GM12878 (cell line): ENCODE measurements around the gene CNTLN. TPM values are rescaled to one million over a fixed set of nuclear protein-coding genes. Genes with fewer than 3 reads are reported as not detected.

Experiments
- ATAC-seq: fragments of 200-7000 bp; cut with Tn5 transposase; 3 replicates; pipeline ENCODE4 v1.9.1; 2020; ENCODE audit warnings: mild to moderate bottlenecking, moderate library complexity
- BruUV-seq: library from RNA; stranded (reverse); fragments of 400-500 nt; replicated peaks from 2 replicates; lab custom pipeline; 2021; lab: Mats Ljungman, UMichigan
- CTCF ChIA-PET: fragments of 300-600 bp; sonication (Branson Sonifier 250); formaldehyde crosslinking; extraction: SDS; loops from one replicate; lab custom pipeline; 2021; ENCODE audit warnings: inconsistent platforms; lab: Yijun Ruan, JAX
- POLR2A ChIA-PET: fragments of 350-600 bp; formaldehyde crosslinking; extraction: SDS; loops from one replicate; lab custom pipeline; 2021; ENCODE audit warnings: inconsistent platforms; lab: Charles Lee
- RAD21 ChIA-PET: fragments of 300-600 bp; sonication (Branson Sonifier 250); formaldehyde crosslinking; loops from one replicate; lab custom pipeline; 2023; ENCODE audit warnings: antibody characterized with exemption; ENCODE audit not compliant: unreplicated experiment; lab: Charles Lee
- SMC1A ChIA-PET: fragments of 300-600 bp; sonication (Branson Sonifier 250); formaldehyde crosslinking; loops from one replicate; lab custom pipeline; 2023; ENCODE audit not compliant: unreplicated experiment, uncharacterized antibody; lab: Charles Lee
- DNase-seq: peaks from one replicate; pipeline ENCODE4 v3.0.0-alpha.2; 2011; ENCODE audit warnings: low read depth, low spot score
- FAIRE-seq: peaks from 3 replicates; lab custom pipeline; 2011; peaks lifted over from hg19 to GRCh38; lab: Jason Lieb, UNC
- H2AFZ ChIP-seq: 2 replicates; pipeline ENCODE4 v1.6.0; 2011; ENCODE audit warnings: low read depth, low read length, control low read depth; ENCODE audit not compliant: control insufficient read depth
- H3K27ac ChIP-seq: 2 replicates; pipeline ENCODE4 v1.5.1; 2011; ENCODE audit warnings: control low read depth; ENCODE audit not compliant: control insufficient read depth, insufficient read depth
- H3K27me3 ChIP-seq, 2 experiments: replicated peaks in 1 of 2; 2 replicates each; pipeline versions ENCODE4 v1.6.0 to v1.6.1; 2011; ENCODE audit warnings: low read length in 1 of 2; ENCODE audit not compliant: control insufficient read depth in 2 of 2, insufficient read depth in 2 of 2
- H3K36me3 ChIP-seq, 2 experiments: 2 replicates each; pipeline ENCODE4 v1.5.1; 2011; ENCODE audit warnings: low read length in 1 of 2; ENCODE audit not compliant: control insufficient read depth in 2 of 2, insufficient read depth in 2 of 2
- H3K4me1 ChIP-seq: 2 replicates; pipeline ENCODE4 v1.6.1; 2011; ENCODE audit warnings: mild to moderate bottlenecking, low read length, moderate library complexity, mixed read lengths; ENCODE audit not compliant: control insufficient read depth, insufficient read depth
- H3K4me2 ChIP-seq: 2 replicates; pipeline ENCODE4 v1.6.0; 2011; ENCODE audit warnings: control low read depth; ENCODE audit not compliant: control insufficient read depth, insufficient read depth
- H3K4me3 ChIP-seq: fragments of 200-600 bp; sonication (generic); 2 replicates; pipeline ENCODE4 v1.5.1; 2016
- H3K79me2 ChIP-seq: 2 replicates; pipeline ENCODE4 v1.6.0; 2011; ENCODE audit warnings: low read length; ENCODE audit not compliant: control insufficient read depth, insufficient read depth
- H3K9ac ChIP-seq: 2 replicates; pipeline ENCODE4 v1.8.0; 2011; ENCODE audit warnings: low read length, control low read depth, mixed read lengths; ENCODE audit not compliant: control insufficient read depth, insufficient read depth
- H3K9me3 ChIP-seq: replicated peaks from 3 replicates; pipeline ENCODE4 v1.5.1; 2011; ENCODE audit warnings: mild to moderate bottlenecking, low read length; ENCODE audit not compliant: control insufficient read depth, insufficient read depth
- H4K20me1 ChIP-seq: 2 replicates; pipeline ENCODE4 v1.6.0; 2011; ENCODE audit not compliant: control insufficient read depth, insufficient read depth
- CREM ChIP-seq: IDR thresholded peaks from 2 replicates; pipeline ENCODE4 v1.6.1; 2014; ENCODE audit warnings: antibody characterized with exemption, low read depth
- DPF2 ChIP-seq: fragments of 450-650 bp; IDR thresholded peaks from 2 replicates; pipeline ENCODE4 v1.6.1; 2017; ENCODE audit warnings: mild to moderate bottlenecking
- EGR1 ChIP-seq, 2 experiments: IDR thresholded peaks; 1 replicate in 1 of 2; 2 replicates in 1 of 2; pipeline ENCODE4 v1.6.1; 2011 to 2012; ENCODE audit warnings: low read depth in 2 of 2, low read length in 2 of 2, borderline replicate concordance in 1 of 2, mild to moderate bottlenecking in 1 of 2, moderate library complexity in 1 of 2
- JUND ChIP-seq: IDR thresholded peaks from 2 replicates; pipeline ENCODE4 v1.6.1; 2012; ENCODE audit warnings: low read depth, mild to moderate bottlenecking, low read length, improper control_type of control experiment, moderate library complexity
- MTA2 ChIP-seq: fragments of 450-650 bp; IDR thresholded peaks from 2 replicates; pipeline ENCODE4 v1.6.1; 2016; ENCODE audit warnings: low read depth, mild to moderate bottlenecking, moderate library complexity
- RAD21 ChIP-seq: IDR thresholded peaks from 2 replicates; pipeline ENCODE4 v1.6.1; 2011; ENCODE audit warnings: mild to moderate bottlenecking, low read depth, low read length, moderate library complexity; ENCODE audit not compliant: insufficient read depth
- RB1 ChIP-seq: fragments of 450-650 bp; formaldehyde crosslinking; IDR thresholded peaks from 2 replicates; pipeline ENCODE4 v1.6.1; 2017; ENCODE audit warnings: mild to moderate bottlenecking, borderline replicate concordance
- TARDBP ChIP-seq: IDR thresholded peaks from 2 replicates; pipeline ENCODE4 v1.6.1; 2016; ENCODE audit warnings: borderline replicate concordance
- WGBS: methylation state at CpG from one replicate; pipeline ENCODE4 v1.1.6; 2016; ENCODE audit warnings: low lambda C conversion rate; ENCODE audit not compliant: insufficient replicate concordance, insufficient coverage; ENCODE audit errors: missing lambda C conversion rate; 5-methylcytosine and 5-hydroxymethylcytosine counted together
- in situ Hi-C: fragments of 300-500 bp; cut with MboI; formaldehyde crosslinking; loops from 9 replicates; pipeline ENCODE4 v1.14.3; 2018; ENCODE audit warnings: mixed read lengths
- intact Hi-C: fragments of 100-400 bp; cut with micrococcal nuclease; formaldehyde crosslinking; loops from one replicate; pipeline ENCODE4 v1.14.2; 2022; ENCODE audit not compliant: unreplicated experiment
- polyA plus RNA-seq, 11 experiments: library from polyadenylated mRNA; depleted of rRNA in 4 of 11; unstranded in 6 of 11; stranded (reverse) in 5 of 11; fragments of >200 nt; fragmentation: Nextera tagmentation in 4 of 11; fragmentation: Illumina TruSeq in 1 of 11; extraction: Ambion mirVana in 4 of 11; extraction: Trizol in 1 of 11; gene quantifications; 1 replicate in 1 of 11; 2 replicates in 10 of 11; pipeline versions ENCODE4 v1.2.1 to v1.2.3, GENCODE V29; 2011 to 2016; ENCODE audit warnings: inconsistent platforms in 2 of 11, missing spikeins in 2 of 11, low read depth in 1 of 11
- total RNA-seq, 4 experiments: library from RNA; depleted of rRNA in 3 of 4; stranded (reverse); fragments of >200 nt in 3 of 4; fragmentation: Illumina TruSeq in 1 of 4; extraction: Trizol in 1 of 4; gene quantifications; 2 replicates each; pipeline versions ENCODE4 v1.2.1 to v1.2.3, GENCODE V29; 2013 to 2021
- TF ChIP-seq, protein P1 (sequence below): IDR thresholded peaks from 2 replicates; pipeline ENCODE4 v1.6.1; 2011; ENCODE audit warnings: low read depth, low read length, improper control_type of control experiment, borderline replicate concordance

Gene CNTLN
- total and polyA plus RNA-seq, 10 of the 15 experiments (the other 5 are each of a cell fraction or from before 2014, with no cell fraction given) = 0.01 to 7.0 (median 0.03) TPM; not detected in 4

DNA sequence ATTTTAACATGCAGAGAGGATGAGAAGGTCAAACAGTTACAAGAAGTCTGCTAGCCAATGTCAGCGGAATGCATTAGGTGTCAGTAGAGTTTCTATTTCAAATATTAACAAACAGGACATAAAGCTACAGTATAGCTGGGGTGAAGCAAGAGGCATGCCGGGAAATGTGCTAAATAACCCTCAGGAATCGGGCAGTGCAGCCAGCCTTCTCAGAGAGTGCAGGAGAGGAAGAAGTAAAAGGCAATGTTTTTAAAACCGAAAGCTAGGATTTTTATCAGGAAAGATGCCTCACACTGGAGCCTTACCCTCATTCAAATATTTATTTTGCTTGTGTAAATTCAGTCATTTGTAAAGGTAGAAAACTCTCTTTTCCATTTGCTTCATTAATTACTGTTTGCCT lies 384.9 kb downstream of the CNTLN start:
- Histone ChIP-seq H3K79me2 (no peaks in the 10 kb centered on the region), H3K4me3 (no peak overlapping the region), H3K4me2 (no peak overlapping the region), H3K9me3 (no peaks in the 10 kb centered on the region), H3K9ac (no peak overlapping the region), H2AFZ (no peak overlapping the region), H4K20me1 (no peaks in the 10 kb centered on the region), H3K27me3 (no peaks in the 10 kb centered on the region), H3K4me1 (no peaks in the 10 kb centered on the region), H3K36me3 (no peaks in the 10 kb centered on the region), H3K27ac (no peak overlapping the region)
- ChIA-PET CTCF (interaction anchor here (0.9 to 3.5 kb wide), 2 partner anchors 13 to 1692 kb away, joined by 3 to 12 read pairs; no protein-coding TSS in a partner anchor), POLR2A (no interaction called here), SMC1A (no interaction called here), RAD21 (no interaction called here)
- intact Hi-C loops = loop anchor here (10.0 kb wide), 1 partner anchor 535 kb away; no protein-coding TSS in a partner anchor
- BruUV-seq = no TSS peak
- DNase-seq = no peak
- no peak for TF ChIP-seq RB1
- TF ChIP-seq EGR1 (IDR thresholded peaks at IDR 0.05; ENCODE audit: borderline replicate concordance in 1 of 2, low read depth in 2 of 2, low read length in 2 of 2) = no peak
- TF ChIP-seq TARDBP = no peak
- TF ChIP-seq CREM = no peak
- TF ChIP-seq, protein P1, sequence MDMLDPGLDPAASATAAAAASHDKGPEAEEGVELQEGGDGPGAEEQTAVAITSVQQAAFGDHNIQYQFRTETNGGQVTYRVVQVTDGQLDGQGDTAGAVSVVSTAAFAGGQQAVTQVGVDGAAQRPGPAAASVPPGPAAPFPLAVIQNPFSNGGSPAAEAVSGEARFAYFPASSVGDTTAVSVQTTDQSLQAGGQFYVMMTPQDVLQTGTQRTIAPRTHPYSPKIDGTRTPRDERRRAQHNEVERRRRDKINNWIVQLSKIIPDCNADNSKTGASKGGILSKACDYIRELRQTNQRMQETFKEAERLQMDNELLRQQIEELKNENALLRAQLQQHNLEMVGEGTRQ = no peak
- no peak for TF ChIP-seq DPF2
- TF ChIP-seq MTA2 = no peak
- TF ChIP-seq JUND = no peak
- TF ChIP-seq RAD21 = no peak
- FAIRE-seq = no peak
- in situ Hi-C loops = no loop called here
- ATAC-seq = no peak
- WGBS = 15% methylated on average over 4 of the region's 4 CpGs
